Head of caudate nucleus (tissue), 42 donors: ENCODE data around the gene C5.
A peak's percentile ranks its signal among the peaks of the same experiment; 100 is the strongest.

Experiments used
- DNase-seq, 42 donors: peaks; one replicate each; pipeline versions ENCODE4 v3.0.0 to v3.0.0-alpha.2; 2020 to 2021; ENCODE audit warnings: mixed read lengths in 7 of 42
- intact Hi-C: fragments of 100-400 bp; cut with DNase I; formaldehyde crosslinking; loops from one replicate; pipeline ENCODE4 v1.15.0; 2022

C5 gene

DNA sequence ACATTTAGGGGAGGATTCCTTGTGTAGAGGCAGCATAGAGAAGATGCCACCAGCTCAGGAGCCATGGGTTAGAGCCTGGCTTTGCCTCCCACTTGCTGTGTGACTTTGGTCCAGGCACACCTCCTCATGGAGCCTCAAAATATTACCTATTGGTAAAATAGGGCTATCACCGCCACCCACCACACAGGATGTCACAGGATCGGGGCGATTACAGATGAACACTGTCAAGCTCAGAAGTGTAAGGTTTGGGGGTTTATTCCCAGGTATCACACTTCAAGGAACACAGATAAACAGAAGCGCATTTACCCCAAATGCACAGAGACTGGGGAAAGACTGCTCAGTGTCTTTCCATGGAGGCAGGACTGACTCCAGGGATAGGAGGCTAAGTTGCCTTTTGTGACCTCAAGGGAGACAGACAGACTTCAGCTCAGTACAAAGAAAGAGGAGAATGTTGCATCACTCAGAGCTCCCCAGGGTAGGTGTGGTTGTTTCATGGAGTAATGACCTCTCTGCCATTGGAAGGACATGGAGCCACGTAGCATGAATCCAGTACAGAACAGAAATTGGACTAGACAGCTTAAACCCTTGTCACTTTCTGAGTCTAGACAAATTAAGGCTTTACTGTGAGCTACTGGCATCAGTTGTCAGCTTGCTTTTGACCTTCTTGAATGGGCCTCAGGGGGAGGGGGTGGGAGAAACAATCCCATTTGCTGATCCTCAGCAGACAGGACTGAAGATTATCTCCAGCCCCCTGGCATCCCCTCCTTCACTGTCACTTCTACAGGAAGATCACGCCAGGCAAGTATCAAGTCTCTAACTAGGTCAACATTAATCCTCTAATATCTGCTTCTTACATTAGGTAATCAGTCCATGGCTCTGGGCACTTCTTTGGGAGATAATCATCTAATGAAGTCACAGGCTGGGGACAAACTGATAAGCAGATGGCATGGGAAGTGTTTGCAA, 130.0 kb downstream of the C5 start:
- intact Hi-C loops, result no loop called here
- DNase-seq, result no peak

DNA sequence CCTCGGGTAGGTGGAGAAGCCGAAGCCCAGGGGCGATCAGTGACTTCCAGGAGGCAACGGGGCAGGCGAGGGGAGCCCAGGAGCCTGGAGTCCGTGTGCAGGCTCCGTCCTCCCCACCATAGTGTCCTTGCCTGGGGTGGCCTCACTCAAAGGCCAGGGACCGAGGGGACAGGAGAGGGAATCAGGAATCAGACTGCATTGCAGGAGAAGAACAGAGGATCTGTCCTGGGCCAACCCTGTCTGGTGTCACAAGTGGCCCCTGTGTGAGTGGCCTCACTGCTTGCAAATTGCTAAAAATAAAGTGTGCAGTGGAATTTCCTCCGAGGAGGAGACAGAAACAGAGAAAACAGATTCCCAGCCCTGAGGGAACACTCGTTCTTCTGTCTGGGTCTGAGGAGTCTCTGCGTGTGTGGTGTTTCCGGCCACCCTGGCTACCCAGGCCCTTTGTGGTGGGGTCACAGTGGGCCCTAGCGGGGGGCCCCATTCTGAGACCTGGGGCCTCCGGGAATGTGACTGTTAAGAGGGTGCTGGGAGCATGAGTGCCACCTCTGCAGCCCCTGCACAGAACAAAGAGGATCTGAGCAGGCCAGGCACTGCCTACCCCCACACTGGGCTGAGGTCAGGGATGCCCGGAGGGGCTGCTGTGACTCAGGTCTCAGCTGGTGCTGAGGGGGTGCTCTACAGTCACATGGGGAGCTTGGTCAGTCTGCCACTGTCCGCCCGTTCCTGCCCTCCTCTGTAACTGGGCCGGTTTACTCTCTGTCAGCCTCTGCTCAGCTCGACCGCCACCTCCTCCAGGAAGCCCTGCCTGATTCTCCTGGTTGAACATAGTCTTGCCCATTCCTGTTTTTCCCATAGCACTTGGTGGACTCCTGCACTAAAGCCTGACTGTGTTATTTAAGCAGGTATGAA, 130.9 kb downstream of the C5 start:
- DNase-seq, result peak in 5 of 42 donors; percentile 13 to 65 (median 46)
- intact Hi-C loops, result no loop called here

DNA sequence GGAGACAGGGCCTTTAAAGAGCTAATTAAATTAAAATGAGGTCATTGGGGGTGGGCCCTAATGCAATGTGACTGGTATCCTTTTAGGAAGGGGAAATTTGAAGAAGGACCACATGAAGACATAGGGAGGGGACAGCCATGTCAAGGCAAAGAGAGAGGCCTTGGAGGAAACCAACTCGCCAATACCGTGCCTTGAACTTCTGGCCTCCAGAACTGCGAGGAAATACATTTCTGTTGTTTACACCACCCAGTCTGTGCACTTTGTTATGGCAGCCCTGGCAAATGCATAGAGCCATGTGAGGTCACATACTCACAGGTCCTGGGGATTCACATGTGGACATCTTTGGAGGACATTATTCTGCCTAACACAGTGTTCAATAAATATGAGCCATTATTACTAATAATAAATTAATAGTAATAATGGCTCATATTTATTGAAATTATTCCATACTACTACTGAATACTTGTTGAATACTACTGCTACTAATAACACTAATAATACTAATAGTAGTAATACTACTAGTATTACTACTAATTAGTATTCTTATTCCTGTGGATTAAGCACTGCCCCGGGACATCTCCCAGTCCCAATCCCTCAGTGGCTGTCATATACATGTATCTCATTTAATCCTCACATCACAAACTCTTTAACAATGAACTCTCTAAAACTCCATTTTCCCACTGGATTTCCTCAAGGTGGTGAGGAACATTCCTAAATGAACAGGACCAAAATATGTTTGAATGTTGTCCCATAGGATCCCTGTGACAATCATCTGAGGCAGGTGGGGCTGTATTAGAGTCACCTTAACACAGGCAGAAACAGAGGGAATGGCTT, 131.9 kb downstream of the C5 start:
- intact Hi-C loops, result no loop called here
- DNase-seq, result no peak

DNA sequence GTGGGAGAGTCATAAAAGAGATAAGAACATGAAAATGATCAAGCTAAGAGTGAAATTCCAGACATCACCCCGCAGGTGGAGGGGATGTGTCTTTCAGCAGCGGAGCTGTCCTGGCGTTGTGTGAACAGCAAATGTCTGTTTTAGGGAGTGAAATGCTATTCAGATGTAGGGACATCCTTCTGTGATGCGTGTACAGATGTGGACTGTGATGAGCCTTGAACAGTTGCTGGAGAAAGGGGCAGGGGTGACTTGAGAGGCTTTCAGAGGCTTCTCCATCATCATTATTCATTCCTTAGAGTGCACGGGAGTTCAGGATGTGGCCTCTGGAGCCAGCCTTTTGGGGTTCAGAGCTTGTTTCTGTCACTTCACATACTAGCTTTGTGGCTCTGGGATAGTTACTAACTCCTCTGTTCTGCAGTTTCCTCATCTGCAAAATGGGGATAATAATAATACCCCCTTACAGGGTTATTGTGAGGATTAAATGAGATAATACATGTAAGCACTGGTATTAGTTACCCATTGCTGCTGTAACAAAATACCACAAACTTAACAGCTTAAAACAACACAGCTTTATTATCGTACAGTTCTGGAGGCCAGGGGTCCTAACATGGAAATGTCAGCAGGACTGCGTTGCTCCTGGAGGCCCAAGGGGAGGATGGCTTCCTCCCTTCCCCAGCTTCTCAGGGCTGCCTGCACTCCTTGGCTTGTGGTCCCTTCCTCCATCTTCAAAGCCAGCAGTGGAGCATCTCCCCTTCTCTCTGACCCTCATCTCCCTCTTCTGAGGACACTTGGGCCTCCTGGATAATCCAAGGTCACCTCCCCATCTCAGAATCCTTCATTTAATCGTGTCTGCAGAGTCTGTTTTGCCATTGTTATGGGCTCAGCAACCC, 132.8 kb downstream of the C5 start:
- DNase-seq, result no peak
- intact Hi-C loops, result no loop called here

DNA sequence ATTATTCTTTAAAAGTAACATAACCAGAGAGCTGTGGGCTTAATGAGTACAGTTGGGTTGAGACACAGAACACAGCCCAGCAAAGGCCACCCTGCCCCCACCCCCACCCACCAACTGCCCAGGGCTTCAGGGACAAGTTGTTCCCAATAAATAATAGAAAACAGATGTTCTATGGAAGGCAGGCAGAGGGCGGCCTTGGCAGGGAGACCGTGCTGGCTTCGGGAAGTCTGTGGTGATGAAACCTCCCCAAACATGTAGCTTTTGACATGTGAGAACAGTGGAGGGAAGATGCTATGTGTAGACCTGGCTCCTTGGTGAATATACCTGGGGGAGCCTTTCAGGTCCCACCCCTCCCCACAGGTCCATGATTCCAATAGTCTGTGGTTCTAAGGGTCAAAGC, 133.5 kb downstream of the C5 start:
- intact Hi-C loops, result no loop called here
- DNase-seq, result peak in 39 of 42 donors; percentile 35 to 87 (median 68)

DNA sequence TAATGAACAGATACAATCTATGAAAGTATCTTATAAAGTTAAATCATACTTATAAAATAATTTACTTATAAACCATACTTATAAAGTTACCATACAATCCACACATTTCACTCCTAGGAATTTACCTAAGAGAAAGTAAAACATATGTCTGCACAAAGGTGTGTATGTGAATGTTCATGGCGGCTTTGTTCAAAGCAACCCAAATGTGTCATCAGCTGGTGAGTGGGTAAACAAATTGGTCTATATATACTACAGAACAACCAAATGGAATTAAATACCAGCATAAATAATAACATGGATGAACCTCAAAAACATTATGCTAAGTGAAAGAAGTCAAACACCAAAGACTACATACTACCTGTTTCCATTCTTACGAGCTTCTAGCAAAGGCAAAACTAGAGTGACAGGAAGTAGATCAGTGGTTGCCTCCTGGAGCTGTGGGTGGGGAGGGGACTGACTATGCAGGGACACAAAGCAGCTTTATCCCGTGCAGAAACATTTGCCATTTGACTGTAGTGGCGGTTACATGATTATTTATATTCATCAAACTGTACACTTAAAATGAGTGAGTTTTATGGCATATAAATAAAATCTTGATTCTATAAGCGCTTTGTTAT, 134.1 kb downstream of the C5 start:
- intact Hi-C loops, result no loop called here
- DNase-seq, result peak in 11 of 42 donors; percentile 27 to 65 (median 45)

DNA sequence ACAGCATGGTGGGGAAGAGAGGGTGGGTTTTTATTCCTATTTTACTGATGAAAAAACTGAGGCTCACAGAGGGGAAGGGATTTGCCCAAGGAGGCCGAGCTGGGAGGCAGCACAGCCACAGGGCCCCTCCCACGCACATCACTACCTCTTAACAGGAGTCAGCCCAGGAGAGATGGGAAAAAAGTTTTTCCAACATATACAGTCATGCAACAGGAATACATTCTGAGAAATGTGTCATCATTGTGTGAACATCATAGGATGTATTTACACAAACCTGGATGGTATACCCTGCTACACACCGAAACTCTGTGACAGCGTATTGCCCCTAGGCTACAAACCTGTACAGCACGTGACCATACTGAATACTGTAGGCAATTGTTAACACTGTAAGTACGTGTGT, 135.1 kb downstream of the C5 start:
- no peak for DNase-seq
- intact Hi-C loops, result no loop called here

DNA sequence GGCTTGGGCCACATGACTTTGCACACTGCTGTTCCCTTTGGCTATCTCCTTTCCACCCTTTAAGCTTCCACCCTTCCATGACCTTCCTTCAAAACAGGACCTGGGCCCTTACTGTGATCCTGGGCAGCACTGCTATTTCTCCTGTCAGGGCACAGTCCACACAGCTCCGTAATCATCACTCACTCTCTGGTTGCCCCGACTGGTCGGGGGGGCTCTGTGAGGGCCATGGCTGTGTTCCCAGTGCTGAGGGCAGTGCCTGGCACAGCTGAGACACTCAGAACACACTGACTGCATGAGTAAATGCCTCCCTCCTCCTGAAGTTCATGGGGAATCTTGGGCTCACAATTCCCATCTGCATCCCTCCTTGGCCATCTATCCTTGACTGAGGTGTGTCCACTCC, 135.7 kb downstream of the C5 start:
- intact Hi-C loops, result no loop called here
- DNase-seq, result peak; percentile 64 to 94 (median 88)

DNA sequence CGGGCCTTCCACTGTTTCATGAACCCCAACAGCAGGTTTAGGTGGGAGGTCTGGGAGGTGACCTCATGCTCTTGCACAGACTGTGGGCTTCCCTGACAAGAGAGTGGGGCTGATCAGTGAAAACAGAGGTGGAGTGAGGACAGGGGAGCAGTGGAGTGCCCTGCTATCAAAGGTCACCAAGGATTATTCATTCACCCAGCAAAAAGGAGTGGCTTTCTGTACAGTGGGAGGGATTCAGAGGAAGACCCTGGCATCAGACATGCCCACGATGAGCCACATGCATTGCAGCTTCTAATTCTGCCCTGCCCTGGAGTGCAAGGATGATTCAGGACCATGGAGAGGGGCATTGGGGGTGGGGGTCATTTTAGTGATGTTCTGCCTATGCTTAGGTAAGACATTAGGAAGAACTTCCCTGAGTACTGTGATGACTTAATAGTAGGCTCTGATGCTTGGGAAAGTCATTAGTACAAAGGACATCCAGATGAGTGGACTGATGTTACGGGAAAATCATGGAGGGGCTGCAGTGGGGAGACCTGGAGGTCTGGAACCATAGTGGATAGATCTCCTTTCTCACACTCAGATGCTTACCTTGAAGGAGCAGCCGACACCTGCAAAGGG, 136.3 kb downstream of the C5 start:
- intact Hi-C loops, result no loop called here
- DNase-seq, result peak in 7 of 42 donors; percentile 37 to 75 (median 46)

DNA sequence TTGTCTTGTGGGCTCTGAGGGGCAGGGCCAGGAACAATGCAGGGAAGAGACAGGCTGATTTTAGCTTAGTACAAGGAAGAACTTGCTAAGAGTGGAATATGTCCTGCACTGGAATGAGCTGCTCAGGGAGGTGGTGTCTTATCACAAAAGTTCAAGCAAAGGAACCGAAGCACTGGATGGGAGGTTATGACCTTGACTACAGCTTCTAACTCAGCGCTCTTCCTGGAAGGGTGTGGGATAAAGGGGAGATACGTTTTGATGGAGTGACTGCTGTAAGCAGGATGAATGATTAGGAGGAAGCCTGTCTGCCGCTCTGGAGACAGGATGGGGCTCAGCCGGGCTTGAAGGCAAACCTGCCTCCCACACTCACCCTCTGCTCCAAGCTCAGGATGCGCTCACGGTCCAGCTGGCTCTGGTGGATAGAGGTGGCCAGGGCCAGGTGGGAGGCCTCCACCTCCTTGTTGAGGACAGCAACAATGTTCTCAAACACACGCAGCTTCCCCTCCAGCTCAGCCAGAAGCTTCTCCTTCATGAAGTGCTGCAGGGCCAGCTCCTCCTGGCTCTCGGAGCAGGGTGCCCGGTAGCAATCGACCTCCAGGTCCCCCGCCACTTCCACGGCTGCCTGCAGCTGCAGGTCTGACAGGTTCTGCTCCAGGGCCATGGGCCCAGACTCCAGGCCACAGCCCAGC, 137.0 kb downstream of the C5 start:
- DNase-seq, result no peak
- intact Hi-C loops, result no loop called here

DNA sequence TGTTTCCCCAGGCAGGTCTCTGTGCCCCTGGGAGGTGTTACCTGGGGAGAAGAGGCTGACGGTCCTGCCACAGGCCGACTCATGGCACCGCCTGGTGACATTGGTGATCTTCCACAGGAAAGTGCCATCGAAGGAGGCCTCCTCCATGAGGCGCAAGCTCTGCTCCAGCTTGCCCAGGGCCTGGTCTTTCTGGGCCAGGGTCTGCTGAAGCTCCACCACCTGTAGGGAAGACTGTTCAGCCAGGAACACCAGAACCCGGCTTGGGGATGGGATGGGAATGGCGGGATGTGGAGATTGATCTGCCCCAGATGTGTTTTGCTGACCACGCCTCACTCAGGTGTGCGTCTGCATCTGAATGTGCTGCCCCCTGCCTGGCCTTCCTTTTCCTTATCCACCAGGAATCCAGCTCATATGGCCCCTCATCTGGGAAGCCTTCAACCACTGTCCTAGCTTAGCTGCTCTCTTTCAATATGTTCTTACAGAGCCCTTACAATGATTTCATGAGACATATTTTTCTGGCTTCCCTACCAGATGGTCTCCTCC, 138.7 kb downstream of the C5 start:
- DNase-seq, result no peak
- intact Hi-C loops, result no loop called here

DNA sequence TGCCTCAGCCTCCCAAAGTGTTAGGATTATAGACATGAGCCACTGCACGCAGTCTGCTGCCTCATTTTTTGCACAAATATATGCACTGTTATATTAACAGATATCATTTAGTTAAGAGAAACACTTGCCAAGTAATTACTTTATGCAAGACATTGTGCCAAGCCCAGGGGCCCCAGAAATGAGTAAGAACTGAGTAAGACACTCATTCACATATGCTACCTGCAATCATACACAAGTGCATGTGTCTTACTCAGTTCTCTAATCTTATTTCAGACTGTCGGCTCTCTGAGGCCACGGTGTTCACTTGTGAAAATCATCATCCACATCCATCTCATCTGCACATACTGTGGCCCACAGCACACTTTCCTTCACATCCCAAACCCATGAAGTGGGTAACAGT, 139.4 kb downstream of the C5 start:
- no peak for DNase-seq
- intact Hi-C loops, result no loop called here

DNA sequence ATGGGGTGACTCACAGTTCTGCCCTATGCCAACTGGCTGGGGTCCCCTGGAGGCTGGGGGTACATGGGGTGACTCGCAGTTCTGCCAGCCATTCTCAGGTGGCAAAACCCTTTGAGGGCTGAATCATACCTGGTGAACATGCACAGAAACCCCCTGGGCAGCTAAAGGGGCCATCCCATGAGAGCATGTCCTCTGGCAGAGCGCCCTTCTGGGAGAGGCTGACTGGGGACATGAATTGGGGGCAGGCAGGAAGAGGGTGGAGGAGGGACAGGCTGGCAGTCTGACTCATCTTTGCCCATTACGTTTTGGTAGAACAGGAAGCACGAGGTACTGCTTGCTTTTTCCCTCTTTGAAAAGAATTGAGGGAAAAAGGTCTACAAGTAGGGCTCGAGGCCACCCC, 140.2 kb downstream of the C5 start:
- no peak for DNase-seq
- intact Hi-C loops, result no loop called here

DNA sequence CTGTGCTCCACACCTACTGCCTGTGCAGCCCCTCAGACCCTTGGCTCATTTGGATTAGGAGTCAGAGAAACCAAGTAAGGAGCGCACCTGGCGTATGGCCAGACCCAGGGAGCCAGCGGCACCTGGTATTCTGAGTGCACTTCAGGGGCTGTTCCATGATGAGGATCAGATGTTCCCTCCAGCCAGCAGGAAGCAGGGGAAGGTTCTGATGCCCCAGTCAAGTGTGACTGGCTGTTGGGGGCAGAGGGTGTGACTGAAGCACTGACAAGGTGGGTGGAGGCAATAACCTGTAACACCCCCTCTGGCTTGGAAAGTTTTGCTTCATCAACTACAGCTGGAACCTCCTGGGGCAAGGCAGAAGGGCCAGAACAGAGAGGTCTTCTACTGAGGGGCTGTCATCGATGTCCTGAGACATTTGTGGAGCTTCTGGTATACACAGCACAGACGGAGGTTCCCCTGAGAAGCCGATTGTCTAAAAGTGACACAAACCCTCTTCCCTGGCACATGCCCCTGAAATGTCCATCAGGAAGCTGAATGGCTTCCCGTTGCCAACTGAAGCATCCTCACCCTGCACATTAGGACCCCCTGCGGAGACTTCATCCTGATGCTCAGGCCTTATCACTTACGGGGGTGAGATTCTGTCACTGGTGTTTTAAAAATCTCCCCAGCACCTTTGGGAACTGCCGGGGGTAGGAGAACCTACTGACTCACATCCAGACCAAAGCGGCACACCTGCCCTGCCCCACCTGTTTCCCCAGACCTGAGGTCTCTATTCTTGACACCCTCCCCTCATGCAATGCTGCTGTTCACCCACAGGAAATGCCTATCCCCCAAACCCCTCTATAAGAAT, 144.5 kb downstream of the C5 start:
- DNase-seq, result no peak
- intact Hi-C loops, result no loop called here

DNA sequence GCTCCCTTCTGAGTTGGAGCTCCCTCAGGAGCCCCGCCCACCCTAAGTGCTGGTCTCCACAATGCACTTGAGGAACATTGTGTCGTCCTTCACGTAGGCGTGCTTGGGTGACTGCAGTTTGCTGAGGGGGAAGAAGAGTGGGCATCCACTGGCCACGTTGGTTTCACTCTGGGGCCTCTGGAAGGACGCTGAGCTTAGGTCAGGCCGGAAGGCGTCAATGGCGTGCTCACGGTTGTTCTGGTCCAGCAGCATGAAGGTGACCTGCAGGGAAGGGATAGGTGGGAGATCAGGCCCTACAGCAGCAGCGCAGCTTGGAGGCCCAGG, 145.1 kb downstream of the C5 start:
- DNase-seq, result no peak
- intact Hi-C loops, result no loop called here
